Glutamatergic neuron (in vitro differentiated cells): Measurements from ENCODE around the gene ZNF460. TPM values are rescaled to one million over a fixed set of nuclear protein-coding genes. Genes with fewer than 3 reads are reported as not detected.

Experiments used
- DNase-seq: peaks from one replicate; pipeline ENCODE4 v3.0.0; 2022
- H3K27ac Mint-ChIP-seq: one replicate; pipeline ENCODE4 v1.8.0; 2020; ENCODE audit warnings: mild to moderate bottlenecking, mixed read lengths, inconsistent platforms; ENCODE audit not compliant: unreplicated experiment
- H3K27me3 Mint-ChIP-seq: one replicate; pipeline ENCODE4 v1.8.0; 2020; ENCODE audit warnings: mild to moderate bottlenecking, moderate library complexity, mixed read lengths, inconsistent platforms; ENCODE audit not compliant: unreplicated experiment
- H3K36me3 Mint-ChIP-seq: one replicate; pipeline ENCODE4 v1.8.0; 2020; ENCODE audit warnings: mild to moderate bottlenecking, mixed read lengths, inconsistent platforms; ENCODE audit not compliant: unreplicated experiment
- H3K4me1 Mint-ChIP-seq: one replicate; pipeline ENCODE4 v1.8.0; 2020; ENCODE audit warnings: mild to moderate bottlenecking, low read depth, mixed read lengths, inconsistent platforms; ENCODE audit not compliant: unreplicated experiment
- H3K4me3 Mint-ChIP-seq: one replicate; pipeline ENCODE4 v1.8.0; 2020; ENCODE audit warnings: mild to moderate bottlenecking, mixed read lengths, inconsistent platforms; ENCODE audit not compliant: unreplicated experiment
- H3K9me3 Mint-ChIP-seq: one replicate; pipeline ENCODE4 v1.8.0; 2020; ENCODE audit warnings: mild to moderate bottlenecking, moderate library complexity, mixed read lengths, inconsistent platforms; ENCODE audit not compliant: unreplicated experiment
- CTCF ChIP-seq: fragments of 200-600 bp; sonication (generic); IDR thresholded peaks from one replicate; pipeline ENCODE4 v1.5.0; 2021; ENCODE audit not compliant: partially characterized antibody, unreplicated experiment
- total RNA-seq: library from RNA; stranded (reverse); fragmentation: NEBNext Ultra II Directional; extraction: Animal tissue kit (Norgen Biotek cat#: 25700); gene quantifications from one replicate; pipeline ENCODE4 v1.2.1, GENCODE V29; 2021; ENCODE audit not compliant: unreplicated experiment

ZNF460 gene
- total RNA-seq, 1 donor from 2014 or later: 62.1 TPM

DNA sequence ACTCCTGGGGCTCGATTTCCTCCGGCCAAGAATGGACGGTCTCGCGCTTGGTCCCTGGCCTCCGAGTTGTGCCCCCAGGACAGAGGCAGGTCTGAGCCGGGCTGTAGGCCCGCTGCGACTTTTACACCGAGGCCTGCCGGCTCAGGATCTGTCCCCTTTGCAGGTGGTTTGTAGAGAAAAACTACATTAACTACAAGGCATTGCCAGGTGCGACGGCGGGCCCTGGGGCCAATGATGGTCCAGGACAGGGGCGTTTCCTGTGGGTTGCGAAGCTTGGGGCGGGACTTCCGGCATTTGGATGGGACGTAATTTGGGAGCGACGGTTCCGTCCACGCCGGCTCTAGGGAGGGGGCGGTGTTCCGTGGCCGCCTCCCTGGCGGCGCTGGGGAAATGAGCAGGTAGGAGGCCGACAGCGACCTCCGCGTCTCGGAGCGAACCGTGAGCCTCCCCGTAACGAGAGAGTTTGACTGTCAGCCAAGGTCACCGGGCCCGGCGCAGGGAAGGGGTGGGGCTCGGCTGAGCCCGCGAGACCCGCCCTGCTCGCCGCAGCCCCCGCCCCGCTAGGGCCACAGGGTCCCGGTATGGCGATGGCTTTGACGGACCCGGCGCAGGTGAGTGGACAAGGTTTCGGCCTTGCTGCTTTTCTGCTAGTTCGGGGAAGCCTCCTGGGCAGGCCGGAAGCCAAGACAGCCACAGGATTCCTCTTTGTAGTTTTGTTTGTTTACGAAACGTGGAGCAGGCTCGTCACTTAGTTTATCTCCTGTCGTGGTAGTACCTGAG lies 39.8 kb upstream of the ZNF460 start, which contains the start of gene ZNF805:
ZNF805 (plus strand) TSS at position 322 of the 780 bp plus-strand sequence; CDS start at position 582, 260 bp downstream.
- H3K27ac Mint-ChIP-seq: peak within 1 kb of the TSS; percentile 95
- peaks cover 1% of the 10 kb centered on the region for H3K9me3 Mint-ChIP-seq
- peaks cover 5% of the 10 kb centered on the region for H3K36me3 Mint-ChIP-seq
- TF ChIP-seq CTCF: no peak
- peaks cover 2% of the 10 kb centered on the region for H3K27me3 Mint-ChIP-seq
- H3K4me3 Mint-ChIP-seq: peak within 1 kb of the TSS; percentile 92
- DNase-seq: peak; percentile 94
- H3K4me1 Mint-ChIP-seq: peaks cover 8% of the 10 kb centered on the region

- Mint-ChIP-seq H3K4me1 (peaks cover 8% of the 10 kb centered on the region), H3K36me3 (peaks cover 5% of the 10 kb centered on the region), H3K4me3 (peak overlapping the region; percentile 92), H3K27ac (peak overlapping the region; percentile 85), H3K27me3 (peaks cover 2% of the 10 kb centered on the region), H3K9me3 (peaks cover under 1% of the 10 kb centered on the region)
- no peak for DNase-seq
- TF ChIP-seq CTCF: no peak
Measured at GRCh38 chr19:57241176-57241575, 39.1 kb upstream of the ZNF460 start.

GRCh38 chr19:57242821-57243220 lies 37.5 kb upstream of the ZNF460 start:
- peaks cover 5% of the 10 kb centered on the region for H3K4me1 Mint-ChIP-seq
- no peak for DNase-seq
- H3K9me3 Mint-ChIP-seq: no peaks in the 10 kb centered on the region
- H3K4me3 Mint-ChIP-seq: peak overlapping the region; percentile 25
- H3K36me3 Mint-ChIP-seq: peaks cover 5% of the 10 kb centered on the region
- peaks cover 2% of the 10 kb centered on the region for H3K27me3 Mint-ChIP-seq
- H3K27ac Mint-ChIP-seq: no peak overlapping the region
- TF ChIP-seq CTCF: no peak

GRCh38 chr19:57244513-57244912 lies 35.8 kb upstream of the ZNF460 start:
- Mint-ChIP-seq H3K4me3 (no peak overlapping the region), H3K27ac (no peak overlapping the region), H3K4me1 (peaks cover 5% of the 10 kb centered on the region), H3K27me3 (peaks cover 2% of the 10 kb centered on the region), H3K36me3 (peaks cover 5% of the 10 kb centered on the region), H3K9me3 (no peaks in the 10 kb centered on the region)
- no peak for DNase-seq
- TF ChIP-seq CTCF: no peak

- Mint-ChIP-seq H3K36me3 (peaks cover 5% of the 10 kb centered on the region), H3K9me3 (no peaks in the 10 kb centered on the region), H3K27me3 (peaks cover 2% of the 10 kb centered on the region), H3K4me1 (peaks cover 5% of the 10 kb centered on the region), H3K27ac (no peak overlapping the region), H3K4me3 (no peak overlapping the region)
- DNase-seq: no peak
- no peak for TF ChIP-seq CTCF
Measured at GRCh38 chr19:57245066-57245465, 35.2 kb upstream of the ZNF460 start.
